ENCODE measurements around the gene PAK5. TPM values are rescaled to one million over a fixed set of nuclear protein-coding genes. Genes with fewer than 3 reads are reported as not detected.
A peak's percentile ranks its signal among the peaks of the same experiment; 100 is the strongest.

PAK5 gene
- polyA plus RNA-seq, 2 of the 4 experiments (the other 2 are of a cell fraction): 0.01 TPM; not detected in 1

DNA sequence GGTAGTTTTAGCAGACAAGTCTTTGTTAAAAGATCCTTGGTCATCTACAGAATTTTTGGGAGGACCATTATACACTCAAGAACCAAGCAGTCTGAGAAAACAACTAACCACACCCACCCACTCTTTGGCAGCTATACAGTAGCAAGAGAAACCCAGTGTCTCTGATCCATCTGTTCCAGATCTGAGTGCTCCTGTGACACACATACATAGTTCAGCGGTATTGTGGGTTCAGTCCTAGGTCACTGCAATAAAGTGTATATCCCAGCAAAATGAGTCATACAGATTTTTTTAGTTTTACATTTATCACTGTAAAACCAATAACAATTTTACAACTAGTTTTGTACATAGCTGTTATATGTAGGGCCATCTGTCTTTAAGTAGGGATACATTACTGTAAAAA is 47.4 kb upstream of the PAK5 start (continued):
- TF ChIP-seq, protein P1, sequence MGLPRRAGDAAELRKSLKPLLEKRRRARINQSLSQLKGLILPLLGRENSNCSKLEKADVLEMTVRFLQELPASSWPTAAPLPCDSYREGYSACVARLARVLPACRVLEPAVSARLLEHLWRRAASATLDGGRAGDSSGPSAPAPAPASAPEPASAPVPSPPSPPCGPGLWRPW (IDR thresholded peaks at IDR 0.05): no peak

- ChIA-PET CTCF (interaction anchor here (0.6 to 7.3 kb wide), 14 partner anchors 8 to 1896 kb away, joined by 3 to 48 read pairs (median 3); no protein-coding TSS in a partner anchor), POLR2A (interaction anchor here (0.6 to 1.0 kb wide), 2 partner anchors 267 to 626 kb away, joined by 4 read pairs; no protein-coding TSS in a partner anchor)
- Histone ChIP-seq H3K4me2 (no peak overlapping the region), H3K4me3 (no peak overlapping the region), H3K9me3 (no peaks in the 10 kb centered on the region), H3K4me1 (no peaks in the 10 kb centered on the region), H3K27ac (no peak overlapping the region)
- ATAC-seq (peak; percentile 85 to 89), FAIRE-seq (peak; percentile 18), DNase-seq (ENCODE audit: low read depth in 1 of 2, low spot score in 1 of 2) (peak in 1 of 2 experiments; percentile 40)
- TF ChIP-seq RAD21 (conservative IDR thresholded peaks at IDR 0.05 in 1 of 2, IDR thresholded peaks at IDR 0.05 in 1 of 2): peak in 1 of 2 experiments; percentile 18; a peak in 1 of 5 replicates
- TF ChIP-seq, protein P1 (IDR thresholded peaks at IDR 0.05): no peak
- WGBS (ENCODE audit: missing lambda C conversion rate): 21% methylated on average over 2 of the region's 2 CpGs
Observed at GRCh38 chr20:9884666-9885065, 45.8 kb upstream of the PAK5 start.

DNA sequence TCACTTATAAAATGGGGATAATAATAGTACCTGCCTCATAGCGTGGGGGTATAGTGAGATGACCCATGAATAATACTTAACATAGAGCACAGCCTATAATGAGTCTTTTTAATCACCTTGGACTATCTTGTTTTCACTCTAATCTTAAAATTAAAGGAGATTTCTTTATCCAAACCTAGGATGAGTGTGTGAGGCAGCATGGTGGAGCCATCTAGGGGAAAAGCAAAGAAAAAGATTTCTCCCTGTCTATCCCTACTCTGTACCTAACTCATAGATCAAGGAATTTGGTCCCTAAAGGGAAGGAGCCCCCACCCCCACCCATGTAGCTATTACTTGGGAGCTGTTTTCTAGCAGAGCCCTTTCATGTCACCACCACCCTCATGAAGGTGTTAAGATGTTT is 45.2 kb upstream of the PAK5 start:
- CTCF ChIA-PET: interaction anchor here (0.6 to 7.3 kb wide), 17 partner anchors 9 to 1897 kb away, joined by 3 to 48 read pairs (median 3); no protein-coding TSS in a partner anchor
- no peak overlapping the region for H3K4me3 ChIP-seq
- FAIRE-seq: no peak
- H3K9me3 ChIP-seq: no peaks in the 10 kb centered on the region
- DNase-seq (ENCODE audit: low read depth in 1 of 2, low spot score in 1 of 2): no peak
- no peak overlapping the region for H3K27ac ChIP-seq
- WGBS (ENCODE audit: missing lambda C conversion rate): 0% methylated on average over 1 of the region's 1 CpG
- POLR2A ChIA-PET: interaction anchor here (0.6 to 1.0 kb wide), 2 partner anchors 266 to 627 kb away, joined by 4 read pairs; no protein-coding TSS in a partner anchor
- TF ChIP-seq RAD21 (conservative IDR thresholded peaks at IDR 0.05 in 1 of 2, IDR thresholded peaks at IDR 0.05 in 1 of 2) (peak; percentile 41 to 60), RFX5 (IDR thresholded peaks at IDR 0.05) (no peak), BHLHE40 (IDR thresholded peaks at IDR 0.05; ENCODE audit: low read depth, low read length) (no peak), SMC3 (IDR thresholded peaks at IDR 0.05) (peak; percentile 42; the same call in 1 of the 3 replicates)
- TF ChIP-seq, protein P2, sequence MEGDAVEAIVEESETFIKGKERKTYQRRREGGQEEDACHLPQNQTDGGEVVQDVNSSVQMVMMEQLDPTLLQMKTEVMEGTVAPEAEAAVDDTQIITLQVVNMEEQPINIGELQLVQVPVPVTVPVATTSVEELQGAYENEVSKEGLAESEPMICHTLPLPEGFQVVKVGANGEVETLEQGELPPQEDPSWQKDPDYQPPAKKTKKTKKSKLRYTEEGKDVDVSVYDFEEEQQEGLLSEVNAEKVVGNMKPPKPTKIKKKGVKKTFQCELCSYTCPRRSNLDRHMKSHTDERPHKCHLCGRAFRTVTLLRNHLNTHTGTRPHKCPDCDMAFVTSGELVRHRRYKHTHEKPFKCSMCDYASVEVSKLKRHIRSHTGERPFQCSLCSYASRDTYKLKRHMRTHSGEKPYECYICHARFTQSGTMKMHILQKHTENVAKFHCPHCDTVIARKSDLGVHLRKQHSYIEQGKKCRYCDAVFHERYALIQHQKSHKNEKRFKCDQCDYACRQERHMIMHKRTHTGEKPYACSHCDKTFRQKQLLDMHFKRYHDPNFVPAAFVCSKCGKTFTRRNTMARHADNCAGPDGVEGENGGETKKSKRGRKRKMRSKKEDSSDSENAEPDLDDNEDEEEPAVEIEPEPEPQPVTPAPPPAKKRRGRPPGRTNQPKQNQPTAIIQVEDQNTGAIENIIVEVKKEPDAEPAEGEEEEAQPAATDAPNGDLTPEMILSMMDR (IDR thresholded peaks at IDR 0.05): peak; percentile 43
- no peak overlapping the region for H3K4me2 ChIP-seq
- peak; percentile 85 to 90; a peak in 5 of 6 replicates for ATAC-seq
- no peaks in the 10 kb centered on the region for H3K4me1 ChIP-seq

DNA sequence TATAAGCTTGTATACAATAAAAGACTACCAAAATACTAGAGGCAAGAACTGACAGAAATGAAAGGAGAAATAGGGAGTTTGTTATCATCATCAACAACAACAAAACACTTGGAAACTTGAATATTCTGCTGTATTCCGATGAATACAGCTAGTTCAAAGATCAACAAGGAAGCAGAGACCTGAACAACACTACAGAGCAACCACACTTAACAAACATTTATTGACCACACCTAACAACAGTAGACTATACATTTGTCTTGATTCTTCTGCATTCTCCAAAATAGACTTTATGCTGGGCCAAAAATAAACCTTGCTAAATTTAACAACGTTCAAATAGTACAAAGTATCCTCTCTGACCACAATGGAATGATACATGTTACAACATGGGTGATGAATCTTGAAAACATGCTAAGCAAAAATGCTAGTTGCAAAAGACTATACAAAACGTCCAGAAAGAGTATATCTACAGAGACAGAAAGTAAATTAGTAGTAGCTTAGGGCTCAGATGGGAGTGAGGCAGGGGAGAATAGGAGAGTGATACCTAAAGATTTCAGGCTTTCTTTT is 39.1 kb upstream of the PAK5 start:
- DNase-seq (ENCODE audit: low read depth in 1 of 2, low spot score in 1 of 2): no peak
- ChIA-PET POLR2A (no interaction called here), CTCF (interaction anchor here (0.5 to 2.4 kb wide), 3 partner anchors 8 to 261 kb away, joined by 3 to 7 read pairs (median 3); no protein-coding TSS in a partner anchor)
- Histone ChIP-seq H3K4me3 (no peak overlapping the region), H3K4me2 (no peak overlapping the region), H3K4me1 (no peaks in the 10 kb centered on the region), H3K27ac (no peak overlapping the region), H3K9me3 (peaks cover 10% of the 10 kb centered on the region; the same call in 2 of the 3 replicates)
- TF ChIP-seq ESRRA (IDR thresholded peaks at IDR 0.05; ENCODE audit: borderline replicate concordance, low read length) (no peak), EHMT2 (IDR thresholded peaks at IDR 0.05; ENCODE audit: low read depth) (no peak), POLR2A (IDR thresholded peaks at IDR 0.05; ENCODE audit: low read length) (no peak), KDM1A (IDR thresholded peaks at IDR 0.05; ENCODE audit: low read depth) (no peak), PHF8 (IDR thresholded peaks at IDR 0.05; ENCODE audit: borderline replicate concordance, low read depth) (no peak), FOXS1 (CRISPR knock-in tag; IDR thresholded peaks at IDR 0.05) (no peak), MYC (IDR thresholded peaks at IDR 0.05; ENCODE audit: borderline replicate concordance, low read length) (no peak)
- 2% methylated on average over 3 of the region's 3 CpGs for WGBS (ENCODE audit: missing lambda C conversion rate)
- peak; percentile 96 for FAIRE-seq
- ATAC-seq: no peak
